ENCODE results near the gene ASIC4. TPM values are rescaled to one million over a fixed set of nuclear protein-coding genes. Genes with fewer than 3 reads are reported as not detected.

The ASIC4 gene
- total and polyA plus RNA-seq, 3 experiments from 2014 or later, result not detected

- no peak overlapping the region for H3K4me3 ChIP-seq (ENCODE audit: low read length)
- Mint-ChIP-seq H3K4me1 (peaks cover 0 to 16% (median 9%) of the 10 kb centered on the region in 3 donors), H3K27ac (peak overlapping the region in 1 of 8 donors; percentile 35), H3K4me3 (peak overlapping the region; percentile 41 to 62 (median 57)), H3K9me3 (no peaks in the 10 kb centered on the region), H3K36me3 (no peaks in the 10 kb centered on the region), H3K27me3 (peaks cover 35 to 67% of the 10 kb centered on the region in 2 donors)
- H3K27me3 ChIP-seq (ENCODE audit: insufficient read depth, low read length, poor library complexity, severe bottlenecking), result peaks cover 26% of the 10 kb centered on the region
- H3K4me1 ChIP-seq (ENCODE audit: insufficient read depth, low read length), result peaks cover 7% of the 10 kb centered on the region
- no peak overlapping the region for H3K27ac ChIP-seq (ENCODE audit: low read depth, low read length)
- no peaks in the 10 kb centered on the region for H3K36me3 ChIP-seq (ENCODE audit: insufficient read depth, low read length)
- H3K9me3 ChIP-seq (ENCODE audit: low read length), result no peaks in the 10 kb centered on the region
- CTCF ChIA-PET, result interaction anchor here (6.3 kb wide), 1 partner anchor 11 kb away, joined by 34 read pairs; the partner anchor contains the start of genes CHPF and TMEM198
- POLR2A ChIA-PET, result no interaction called here
- DNase-seq, result no peak
Observed at GRCh38 chr2:219553463-219553963, 39.2 kb downstream of the ASIC4 start.

- Mint-ChIP-seq H3K27ac (no peak overlapping the region), H3K4me3 (peak overlapping the region in 2 of 7 donors; percentile 30 to 58), H3K27me3 (peaks cover 38 to 65% of the 10 kb centered on the region in 2 donors), H3K36me3 (no peaks in the 10 kb centered on the region), H3K4me1 (peaks cover 0 to 16% (median 9%) of the 10 kb centered on the region in 3 donors), H3K9me3 (no peaks in the 10 kb centered on the region)
- Histone ChIP-seq H3K9me3 (ENCODE audit: low read length) (no peaks in the 10 kb centered on the region), H3K36me3 (ENCODE audit: insufficient read depth, low read length) (no peaks in the 10 kb centered on the region), H3K4me3 (ENCODE audit: low read length) (no peak overlapping the region), H3K4me1 (ENCODE audit: insufficient read depth, low read length) (peaks cover 7% of the 10 kb centered on the region), H3K27ac (ENCODE audit: low read depth, low read length) (no peak overlapping the region), H3K27me3 (ENCODE audit: insufficient read depth, low read length, poor library complexity, severe bottlenecking) (peaks cover 26% of the 10 kb centered on the region)
- no peak for DNase-seq
- CTCF ChIA-PET, result interaction anchor here (6.3 kb wide), 1 partner anchor 12 kb away, joined by 34 read pairs; the partner anchor contains the start of genes CHPF and TMEM198
- POLR2A ChIA-PET, result no interaction called here
Observed at GRCh38 chr2:219554350-219554749, 40.1 kb downstream of the ASIC4 start.

- no peak overlapping the region for H3K4me3 ChIP-seq (ENCODE audit: low read length)
- ChIA-PET POLR2A (no interaction called here), CTCF (interaction anchor here (6.3 kb wide), 1 partner anchor 14 kb away, joined by 34 read pairs; the partner anchor contains the start of genes CHPF and TMEM198)
- Mint-ChIP-seq H3K36me3 (no peaks in the 10 kb centered on the region), H3K9me3 (no peaks in the 10 kb centered on the region), H3K4me1 (peaks cover 0 to 15% (median 8%) of the 10 kb centered on the region in 3 donors), H3K4me3 (no peak overlapping the region), H3K27me3 (peaks cover 28 to 56% of the 10 kb centered on the region in 2 donors), H3K27ac (no peak overlapping the region)
- peaks cover 26% of the 10 kb centered on the region for H3K27me3 ChIP-seq (ENCODE audit: insufficient read depth, low read length, poor library complexity, severe bottlenecking)
- no peaks in the 10 kb centered on the region for H3K9me3 ChIP-seq (ENCODE audit: low read length)
- no peak for DNase-seq
- no peak overlapping the region for H3K27ac ChIP-seq (ENCODE audit: low read depth, low read length)
- peaks cover 7% of the 10 kb centered on the region for H3K4me1 ChIP-seq (ENCODE audit: insufficient read depth, low read length)
- H3K36me3 ChIP-seq (ENCODE audit: insufficient read depth, low read length), result no peaks in the 10 kb centered on the region
Observed at GRCh38 chr2:219555956-219556355, 41.7 kb downstream of the ASIC4 start.

GRCh38 chr2:219556413-219556812, 42.1 kb downstream of the ASIC4 start:
- peaks cover 7% of the 10 kb centered on the region for H3K4me1 ChIP-seq (ENCODE audit: insufficient read depth, low read length)
- no peak overlapping the region for H3K27ac Mint-ChIP-seq
- H3K4me3 ChIP-seq (ENCODE audit: low read length), result no peak overlapping the region
- CTCF ChIA-PET, result interaction anchor here (6.3 kb wide), 1 partner anchor 14 kb away, joined by 34 read pairs; the partner anchor contains the start of genes CHPF and TMEM198
- no peaks in the 10 kb centered on the region for H3K9me3 Mint-ChIP-seq
- peaks cover 0 to 12% (median 7%) of the 10 kb centered on the region in 3 donors for H3K4me1 Mint-ChIP-seq
- H3K27ac ChIP-seq (ENCODE audit: low read depth, low read length), result no peak overlapping the region
- peaks cover 24% of the 10 kb centered on the region for H3K27me3 ChIP-seq (ENCODE audit: insufficient read depth, low read length, poor library complexity, severe bottlenecking)
- no peaks in the 10 kb centered on the region for H3K36me3 ChIP-seq (ENCODE audit: insufficient read depth, low read length)
- peaks cover 24 to 58% of the 10 kb centered on the region in 2 donors for H3K27me3 Mint-ChIP-seq
- H3K9me3 ChIP-seq (ENCODE audit: low read length), result no peaks in the 10 kb centered on the region
- peak overlapping the region in 1 of 7 donors; percentile 48 for H3K4me3 Mint-ChIP-seq
- no peak for DNase-seq
- H3K36me3 Mint-ChIP-seq, result no peaks in the 10 kb centered on the region
- POLR2A ChIA-PET, result no interaction called here

- H3K36me3 Mint-ChIP-seq, result no peaks in the 10 kb centered on the region
- Histone ChIP-seq H3K4me1 (ENCODE audit: insufficient read depth, low read length) (peaks cover 7% of the 10 kb centered on the region), H3K27ac (ENCODE audit: low read depth, low read length) (no peak overlapping the region), H3K36me3 (ENCODE audit: insufficient read depth, low read length) (no peaks in the 10 kb centered on the region), H3K9me3 (ENCODE audit: low read length) (no peaks in the 10 kb centered on the region), H3K27me3 (ENCODE audit: insufficient read depth, low read length, poor library complexity, severe bottlenecking) (peaks cover 15% of the 10 kb centered on the region), H3K4me3 (ENCODE audit: low read length) (no peak overlapping the region)
- peaks cover 0 to 6% (median 4%) of the 10 kb centered on the region in 3 donors for H3K4me1 Mint-ChIP-seq
- no peak overlapping the region for H3K27ac Mint-ChIP-seq
- ChIA-PET POLR2A (no interaction called here), CTCF (interaction anchor here (1.1 kb wide), 1 partner anchor 27 kb away, joined by 4 read pairs; no protein-coding TSS in a partner anchor)
- H3K9me3 Mint-ChIP-seq, result no peaks in the 10 kb centered on the region
- no peak overlapping the region for H3K4me3 Mint-ChIP-seq
- peaks cover 15 to 60% of the 10 kb centered on the region in 2 donors for H3K27me3 Mint-ChIP-seq
- no peak for DNase-seq
Observed at GRCh38 chr2:219557320-219557719, 43.0 kb downstream of the ASIC4 start.

GRCh38 chr2:219557791-219558785, 43.8 kb downstream of the ASIC4 start:
- POLR2A ChIA-PET, result no interaction called here
- H3K4me3 ChIP-seq (ENCODE audit: low read length), result no peak overlapping the region
- H3K27me3 ChIP-seq (ENCODE audit: insufficient read depth, low read length, poor library complexity, severe bottlenecking), result peaks cover 11% of the 10 kb centered on the region
- H3K27ac ChIP-seq (ENCODE audit: low read depth, low read length), result no peak overlapping the region
- H3K36me3 ChIP-seq (ENCODE audit: insufficient read depth, low read length), result no peaks in the 10 kb centered on the region
- Mint-ChIP-seq H3K27me3 (peaks cover 13 to 65% of the 10 kb centered on the region in 2 donors), H3K4me1 (peaks cover 0 to 5% (median 4%) of the 10 kb centered on the region in 3 donors), H3K27ac (no peak overlapping the region), H3K36me3 (no peaks in the 10 kb centered on the region), H3K9me3 (no peaks in the 10 kb centered on the region), H3K4me3 (no peak overlapping the region)
- CTCF ChIA-PET, result interaction anchor here (0.8 to 1.1 kb wide), 2 partner anchors 17 to 28 kb away, joined by 3 to 4 read pairs; no protein-coding TSS in a partner anchor
- peaks cover 3% of the 10 kb centered on the region for H3K4me1 ChIP-seq (ENCODE audit: insufficient read depth, low read length)
- no peaks in the 10 kb centered on the region for H3K9me3 ChIP-seq (ENCODE audit: low read length)
- DNase-seq, result no peak

- Mint-ChIP-seq H3K27me3 (peaks cover 4 to 61% of the 10 kb centered on the region in 2 donors), H3K4me1 (no peaks in the 10 kb centered on the region), H3K36me3 (no peaks in the 10 kb centered on the region), H3K9me3 (peaks cover 0 to under 1% (median 0%) of the 10 kb centered on the region in 5 donors), H3K27ac (no peak overlapping the region), H3K4me3 (no peak overlapping the region)
- ChIA-PET CTCF (interaction anchor here (0.8 to 3.9 kb wide), 9 partner anchors 10 to 171 kb away, joined by 3 to 13 read pairs (median 6); partner anchors contain the start of genes CHPF, OBSL1, STK11IP and TMEM198), POLR2A (no interaction called here)
- no peak overlapping the region for H3K4me3 ChIP-seq (ENCODE audit: low read length)
- H3K36me3 ChIP-seq (ENCODE audit: insufficient read depth, low read length), result no peaks in the 10 kb centered on the region
- no peaks in the 10 kb centered on the region for H3K27me3 ChIP-seq (ENCODE audit: insufficient read depth, low read length, poor library complexity, severe bottlenecking)
- H3K4me1 ChIP-seq (ENCODE audit: insufficient read depth, low read length), result no peaks in the 10 kb centered on the region
- no peak for DNase-seq
- H3K27ac ChIP-seq (ENCODE audit: low read depth, low read length), result no peak overlapping the region
- H3K9me3 ChIP-seq (ENCODE audit: low read length), result no peaks in the 10 kb centered on the region
Observed at GRCh38 chr2:219559156-219559915, 45.1 kb downstream of the ASIC4 start.
